ENCODE results near the gene TCF7L1.
"Not testable (repeated sequence)": the region's sequence is repeated elsewhere in the genome, so short reads cannot be mapped to it uniquely, and the experiment has no call there.

TCF7L1 gene

GRCh38 chr2:85183076-85183475 lies 49.9 kb downstream of the TCF7L1 start:
- no peak for DNase-seq (ENCODE audit: low spot score)

DNA sequence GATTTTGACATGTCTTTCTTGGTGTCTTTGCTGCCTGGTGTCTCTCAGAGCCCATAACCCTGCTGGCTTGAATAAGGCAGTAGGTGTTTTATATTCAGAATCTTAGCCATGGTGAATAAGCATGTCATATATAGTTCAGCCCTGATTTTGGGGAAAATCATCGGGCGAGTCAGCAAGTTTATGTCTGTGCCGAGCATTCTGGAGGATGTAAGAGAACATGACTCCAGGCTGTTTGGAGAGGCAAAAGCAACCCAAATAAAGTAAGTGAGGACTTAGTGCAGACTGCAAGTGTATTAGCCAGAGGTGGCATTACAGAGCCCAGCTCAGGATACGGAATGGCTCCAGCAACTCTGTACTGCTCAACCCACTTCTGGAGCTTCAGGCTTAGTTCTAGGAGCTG lies 50.3 kb downstream of the TCF7L1 start:
- no peak for DNase-seq (ENCODE audit: low spot score)

GRCh38 chr2:85184231-85184630 lies 51.0 kb downstream of the TCF7L1 start:
- no peak for DNase-seq (ENCODE audit: low spot score)

DNA sequence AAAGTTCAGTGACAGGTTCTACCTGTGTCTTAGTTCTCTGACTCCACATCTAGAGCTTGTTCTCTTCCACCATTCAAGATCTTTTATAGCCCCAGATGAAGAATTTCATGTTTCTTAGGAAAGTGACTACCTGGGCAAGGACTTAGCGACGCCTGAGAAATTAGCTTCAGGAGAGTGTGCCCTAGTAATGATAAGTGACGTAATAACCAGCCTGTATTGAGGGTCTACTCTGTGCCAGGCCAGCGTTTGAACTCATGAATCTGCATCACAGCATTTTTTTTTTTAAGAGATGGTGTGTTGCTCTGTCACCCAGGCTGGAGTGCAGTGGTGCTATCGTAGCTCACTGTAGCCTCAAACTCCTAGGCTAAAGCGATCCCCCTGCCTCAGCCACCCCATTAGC lies 51.8 kb downstream of the TCF7L1 start:
- DNase-seq (ENCODE audit: low spot score), result no peak

DNA sequence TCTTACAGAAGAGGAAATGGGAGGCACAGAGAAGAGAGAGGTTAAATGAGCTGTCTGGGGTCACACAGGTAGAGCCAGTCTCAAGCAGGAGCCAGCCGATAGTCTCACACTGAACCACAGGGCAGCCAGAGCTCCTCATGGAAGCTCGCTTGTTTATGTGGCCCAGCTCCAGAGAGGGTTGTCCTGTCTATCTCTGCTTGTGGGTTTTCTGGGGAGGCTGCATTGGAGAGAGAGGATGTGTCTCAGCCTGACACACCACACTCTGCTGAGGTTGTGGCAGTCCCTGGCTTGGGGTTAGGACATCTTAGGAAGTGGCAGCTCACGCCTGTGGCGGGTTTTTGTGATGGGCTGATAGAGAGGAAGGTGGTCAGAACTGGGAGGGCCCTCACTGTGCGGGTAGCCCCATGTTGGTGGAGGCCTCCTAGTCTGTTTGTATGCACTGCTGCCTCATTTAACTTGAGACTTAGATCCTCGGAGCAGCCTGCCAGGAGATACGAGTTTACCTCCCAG lies 52.3 kb downstream of the TCF7L1 start:
- no peak for DNase-seq (ENCODE audit: low spot score)

- no peak for DNase-seq (ENCODE audit: low spot score)
Measured at GRCh38 chr2:85187069-85187468, 53.9 kb downstream of the TCF7L1 start.

DNA sequence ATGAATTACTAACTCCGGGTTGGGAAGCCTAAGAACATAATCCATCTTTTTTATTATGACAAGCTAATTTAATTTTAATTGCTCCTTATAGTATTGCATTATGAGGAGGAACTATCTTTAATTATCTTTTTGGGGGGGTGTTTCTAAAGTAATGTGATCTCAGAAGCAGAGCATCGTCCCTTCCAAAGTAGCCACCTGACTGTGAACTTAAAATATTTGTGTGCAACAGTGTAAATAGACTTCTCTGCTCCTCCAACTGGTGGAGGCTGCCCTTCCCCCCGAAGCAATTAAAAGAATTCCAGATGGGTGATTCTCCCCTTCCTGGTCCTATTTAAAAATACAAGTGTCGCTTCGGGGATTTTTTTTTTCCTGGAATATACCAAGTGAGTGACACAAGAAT lies 55.7 kb downstream of the TCF7L1 start:
- DNase-seq (ENCODE audit: low spot score), result no peak

- no peak for DNase-seq (ENCODE audit: low spot score)
Measured at GRCh38 chr2:85189606-85190270, 56.5 kb downstream of the TCF7L1 start.

GRCh38 chr2:85191157-85191556 lies 58.0 kb downstream of the TCF7L1 start:
- DNase-seq (ENCODE audit: low spot score), result no peak

GRCh38 chr2:85194780-85195480 lies 61.7 kb downstream of the TCF7L1 start:
- no peak for DNase-seq (ENCODE audit: low spot score)

DNA sequence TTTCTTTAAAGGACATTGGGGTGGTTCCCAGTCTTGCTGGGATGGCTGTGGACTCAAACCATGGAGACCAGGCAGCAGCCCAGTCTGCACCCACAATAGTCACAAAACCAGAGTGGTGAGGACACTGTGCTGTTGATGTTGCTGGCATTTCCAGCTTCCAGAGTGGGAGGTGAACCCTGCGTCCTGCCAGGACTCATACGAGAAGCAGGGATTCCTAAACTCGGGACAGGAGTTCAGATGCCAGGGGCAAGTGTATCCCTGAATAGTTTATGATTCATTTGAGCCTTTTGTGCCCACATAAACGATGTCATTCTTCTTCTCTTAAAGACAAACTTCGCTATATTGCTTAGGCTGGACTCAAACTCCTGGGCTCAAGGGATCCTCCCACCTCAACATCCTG lies 62.8 kb downstream of the TCF7L1 start:
- no peak for DNase-seq (ENCODE audit: low spot score)

DNA sequence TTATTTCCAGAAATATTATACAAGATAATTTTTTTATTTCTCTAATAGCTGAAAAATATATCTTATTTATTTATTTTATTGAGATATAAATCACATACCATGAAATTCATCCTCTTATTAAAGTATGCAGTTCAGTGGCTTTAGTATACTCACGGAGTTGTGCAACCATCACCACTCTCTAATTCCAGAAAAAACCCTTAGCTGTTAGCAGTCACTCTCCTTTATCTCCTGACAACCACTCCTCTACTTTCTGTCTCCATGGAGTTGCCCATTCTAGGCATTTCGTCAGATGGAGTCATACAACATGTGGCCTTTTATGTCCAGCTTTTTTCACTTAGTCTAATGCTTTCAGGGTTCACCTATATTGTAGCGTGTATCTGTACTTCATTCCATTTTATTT lies 66.5 kb downstream of the TCF7L1 start:
- DNase-seq (ENCODE audit: low spot score), result no peak

- no peak for DNase-seq (ENCODE audit: low spot score)
Measured at GRCh38 chr2:85209887-85210286, 76.7 kb downstream of the TCF7L1 start.

DNA sequence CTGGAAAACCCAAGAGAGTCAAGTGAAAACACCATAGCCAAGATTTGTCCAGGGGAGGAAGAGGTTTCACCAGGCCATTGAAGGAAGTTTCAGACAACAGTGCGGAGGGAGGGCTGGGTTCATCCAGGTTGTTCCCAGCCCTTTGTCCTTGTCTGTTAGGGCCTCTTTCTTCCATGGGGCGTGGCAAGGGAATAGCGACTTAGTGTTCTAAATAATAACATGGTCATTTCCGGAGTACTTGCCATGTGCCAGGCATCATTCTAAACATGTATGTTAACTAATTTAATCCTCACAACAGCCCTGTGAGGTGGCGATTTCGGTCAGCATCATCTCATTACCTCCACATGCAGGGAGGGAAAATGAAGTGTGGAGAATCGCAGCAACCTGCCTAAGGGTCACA lies 77.3 kb downstream of the TCF7L1 start:
- DNase-seq (ENCODE audit: low spot score), result no peak

- DNase-seq (ENCODE audit: low spot score), result not testable (repeated sequence)
Measured at GRCh38 chr2:85211606-85212005, 78.4 kb downstream of the TCF7L1 start.

DNA sequence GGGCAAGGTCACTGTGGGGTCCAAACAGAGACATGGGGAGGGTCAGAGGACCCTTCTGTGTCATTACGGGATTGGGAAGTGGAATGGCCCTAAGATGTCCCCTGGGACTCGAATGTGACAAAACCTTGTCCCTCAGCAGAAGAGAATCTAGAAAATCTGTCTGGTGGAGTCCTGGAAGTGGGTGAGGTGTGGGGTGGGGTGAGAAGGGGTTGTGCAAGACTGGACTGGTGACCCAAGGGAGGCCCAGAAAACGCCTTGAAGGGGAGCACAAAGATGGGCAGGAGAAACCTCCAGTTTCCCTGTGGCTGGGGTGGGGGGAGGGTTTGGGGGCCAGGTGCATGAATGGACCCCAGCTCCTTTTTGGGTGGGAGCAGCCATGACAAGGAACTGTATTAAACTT lies 79.6 kb downstream of the TCF7L1 start:
- DNase-seq (ENCODE audit: low spot score), result no peak

DNA sequence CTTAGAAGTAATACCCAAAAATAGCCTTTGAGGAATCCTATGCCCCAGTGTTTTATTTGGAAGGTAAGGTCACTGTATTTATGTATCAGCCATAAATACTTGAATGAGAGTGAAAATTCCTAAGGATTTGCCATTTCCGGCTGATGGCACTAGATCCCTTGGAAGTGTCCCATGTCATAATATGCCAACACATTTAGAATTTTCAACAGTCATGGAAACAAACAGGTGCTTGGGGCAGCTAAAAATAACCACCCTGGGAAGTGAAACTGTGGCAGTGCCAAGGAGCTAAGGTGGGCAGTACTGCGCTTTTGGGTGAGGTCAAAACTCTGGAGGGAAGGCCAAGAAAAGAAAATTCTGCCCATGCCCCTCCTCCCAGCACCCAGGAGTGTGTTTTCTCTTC lies 80.2 kb downstream of the TCF7L1 start:
- no peak for DNase-seq (ENCODE audit: low spot score)

- no peak for DNase-seq (ENCODE audit: low spot score)
Measured at GRCh38 chr2:85213901-85214512, 80.8 kb downstream of the TCF7L1 start.

DNA sequence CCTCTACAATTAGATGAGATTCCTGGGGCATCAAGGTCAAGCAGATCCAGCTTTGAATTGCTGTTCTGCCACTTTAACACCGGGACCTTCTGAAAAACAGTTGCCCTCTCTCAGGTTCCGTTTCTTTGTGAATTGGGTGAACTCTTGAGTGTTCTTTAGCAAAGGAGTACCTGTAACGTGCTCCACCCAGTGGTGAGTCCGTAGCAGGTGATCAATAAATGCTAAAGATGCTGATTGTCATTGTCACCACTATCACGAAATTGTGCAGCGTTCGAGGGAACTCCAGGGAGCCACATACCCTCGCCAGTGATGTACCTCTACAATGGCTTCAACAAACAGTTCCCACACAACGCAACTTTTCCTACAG lies 81.9 kb downstream of the TCF7L1 start:
- no peak for DNase-seq (ENCODE audit: low spot score)

DNA sequence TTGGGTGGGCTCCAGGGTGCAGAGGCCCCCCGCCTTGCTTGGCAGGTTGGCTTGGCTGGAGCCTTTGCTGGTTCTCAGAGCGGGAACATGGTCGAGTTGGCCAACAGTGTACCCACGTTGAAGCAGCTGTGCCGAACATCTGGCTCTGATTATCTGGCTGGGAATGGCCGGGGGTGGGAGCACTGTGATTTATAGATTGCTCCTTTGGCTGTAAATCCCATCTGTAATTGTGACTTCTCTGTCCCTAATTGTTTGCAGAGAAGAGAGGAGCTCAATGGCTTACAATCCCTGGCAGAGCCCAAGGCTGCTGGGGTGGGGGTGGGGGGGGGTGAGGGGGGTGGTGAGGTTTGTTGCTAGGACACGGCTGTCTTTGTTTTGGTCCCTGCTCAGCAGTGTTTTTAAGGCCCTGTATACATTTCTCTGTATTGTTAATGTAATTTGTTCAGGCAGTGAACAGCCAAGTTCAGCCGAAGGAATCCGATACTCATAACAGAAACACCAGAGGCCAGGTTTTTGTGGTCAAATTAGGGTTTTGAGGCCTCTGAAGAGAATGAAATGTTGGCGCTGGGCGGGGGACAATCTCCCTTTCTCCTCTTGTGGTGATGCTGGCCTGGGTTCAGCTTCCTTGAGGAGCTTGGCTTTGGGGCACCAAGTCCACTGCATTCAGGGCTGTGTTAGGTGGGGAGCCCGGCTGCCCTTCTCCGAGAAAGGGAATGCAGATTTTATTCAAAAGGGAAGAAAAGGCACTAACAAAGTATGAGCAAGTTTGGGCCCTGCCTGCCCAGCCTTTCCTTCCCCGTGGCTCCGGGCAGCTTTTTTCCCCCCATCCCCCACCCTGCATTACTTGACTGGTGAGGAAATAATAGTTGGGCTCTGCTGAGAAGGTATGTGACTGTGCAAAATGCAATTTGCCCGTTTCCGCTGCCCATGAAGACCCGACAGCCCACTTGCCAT lies 82.5 kb downstream of the TCF7L1 start:
- peak; percentile 79 for DNase-seq (ENCODE audit: low spot score)

GRCh38 chr2:85216927-85217326 lies 83.7 kb downstream of the TCF7L1 start:
- no peak for DNase-seq (ENCODE audit: low spot score)

Data from SK-N-DZ (cell line).